ENCODE data around the gene FRA10AC1. TPM values are rescaled to one million over a fixed set of nuclear protein-coding genes. Genes with fewer than 3 reads are reported as not detected.
A peak's percentile ranks its signal among the peaks of the same experiment; 100 is the strongest.

FRA10AC1 gene
- total RNA-seq (2014; rRNA removed) = 6.9 and 7.7 TPM in 2 replicates
- 6.0 TPM for polyA plus RNA-seq (2012)

DNA sequence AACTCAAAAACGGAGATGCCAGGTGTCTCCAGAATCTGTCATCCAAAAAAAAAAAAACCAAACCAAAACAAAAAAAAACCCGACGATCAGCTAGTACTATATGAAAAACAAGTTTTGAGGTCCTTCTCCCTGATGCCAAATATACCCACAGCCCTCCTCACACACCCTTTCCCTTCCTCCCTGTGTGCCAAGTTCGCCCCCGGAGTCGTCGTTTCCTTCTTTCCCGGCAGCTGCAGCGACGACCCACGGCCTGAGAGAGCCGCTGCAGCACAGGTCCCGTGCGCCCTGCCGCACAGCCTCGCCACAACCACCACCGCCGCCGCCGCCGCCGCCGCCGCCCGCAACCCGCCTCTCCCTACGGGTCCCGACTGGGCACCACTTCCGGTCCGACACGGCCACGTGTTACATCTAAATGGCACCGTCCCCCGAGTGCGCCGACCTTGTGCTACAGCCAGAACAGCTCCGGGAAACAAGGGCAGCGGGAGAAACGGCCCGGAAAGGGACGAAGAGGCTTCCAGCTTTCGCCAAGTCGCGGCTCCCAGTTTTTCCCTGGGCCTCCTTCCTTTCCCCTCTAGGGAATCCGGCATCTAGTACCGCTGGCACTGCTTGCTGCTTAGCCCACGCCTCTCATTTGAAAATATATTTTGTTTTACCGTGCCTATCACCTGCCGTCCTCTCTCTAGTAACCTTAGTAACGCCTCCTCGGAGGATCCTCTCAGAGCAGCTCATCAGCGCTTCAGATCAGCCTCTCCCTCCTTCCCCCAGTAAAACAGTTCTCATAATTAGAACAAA is at the start of gene FRA10AC1:
TSS of gene FRA10AC1 (minus strand) at position 383 of the 792 bp plus-strand sequence. CDS start 2,486 bp downstream, outside the sequence.
- peak; percentile 89 for DNase-seq (ENCODE audit: low read depth)

DNA sequence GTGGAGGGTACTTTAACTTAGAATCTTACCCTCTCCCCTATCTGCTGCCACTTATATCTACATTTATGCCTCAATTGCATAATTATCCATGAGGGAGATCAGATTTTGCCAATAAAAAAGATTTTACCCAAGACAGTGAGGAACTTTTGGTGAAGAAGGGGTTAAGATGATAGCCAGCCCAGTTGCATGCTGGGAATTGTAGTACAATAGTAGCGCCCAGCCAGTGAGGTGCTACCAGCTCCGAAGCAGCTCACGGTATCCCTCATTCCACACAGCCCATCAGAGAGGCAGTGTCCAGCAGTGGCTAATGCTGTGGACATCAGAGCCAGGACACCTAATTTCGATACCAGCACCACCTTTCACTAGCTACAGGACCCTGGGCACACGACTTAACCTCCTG is 49.4 kb upstream of the FRA10AC1 start:
- peak; percentile 24 for DNase-seq (ENCODE audit: low read depth)

GRCh38 chr10:93751124-93751523 is 48.7 kb upstream of the FRA10AC1 start:
- no peak for DNase-seq (ENCODE audit: low read depth)

DNA sequence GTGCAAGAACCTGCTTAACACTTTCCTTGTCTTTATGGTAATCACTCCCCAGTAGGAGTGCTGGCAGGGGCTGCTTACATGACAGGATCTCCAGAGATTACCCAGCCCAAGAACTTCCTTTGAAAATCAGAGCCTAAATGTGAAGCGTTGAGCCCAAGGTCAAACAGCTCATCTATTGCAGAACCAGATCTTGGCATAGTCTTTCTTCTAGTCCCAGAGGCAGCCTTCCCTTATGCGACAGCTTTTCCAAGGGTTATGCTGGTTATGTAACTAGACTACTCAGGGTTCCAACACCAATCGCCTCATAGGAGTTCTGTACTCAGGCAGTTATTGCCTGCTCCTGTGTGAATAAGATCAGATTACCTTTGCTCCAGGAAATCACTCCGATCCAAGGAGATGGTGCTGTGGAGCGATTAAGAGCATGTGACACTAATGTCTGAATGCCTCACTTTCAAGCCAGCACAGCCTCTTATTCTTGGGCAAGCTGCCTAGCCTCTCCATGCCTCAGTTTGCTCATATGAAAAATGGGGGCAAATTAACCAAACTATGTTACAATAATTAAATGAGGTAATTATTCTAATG is 46.9 kb upstream of the FRA10AC1 start:
- DNase-seq (ENCODE audit: low read depth) = peak; percentile 5

- peak; percentile 95 for DNase-seq (ENCODE audit: low read depth)
These were observed 44.5 kb upstream of the FRA10AC1 start for GRCh38 chr10:93746844-93747284.

DNA sequence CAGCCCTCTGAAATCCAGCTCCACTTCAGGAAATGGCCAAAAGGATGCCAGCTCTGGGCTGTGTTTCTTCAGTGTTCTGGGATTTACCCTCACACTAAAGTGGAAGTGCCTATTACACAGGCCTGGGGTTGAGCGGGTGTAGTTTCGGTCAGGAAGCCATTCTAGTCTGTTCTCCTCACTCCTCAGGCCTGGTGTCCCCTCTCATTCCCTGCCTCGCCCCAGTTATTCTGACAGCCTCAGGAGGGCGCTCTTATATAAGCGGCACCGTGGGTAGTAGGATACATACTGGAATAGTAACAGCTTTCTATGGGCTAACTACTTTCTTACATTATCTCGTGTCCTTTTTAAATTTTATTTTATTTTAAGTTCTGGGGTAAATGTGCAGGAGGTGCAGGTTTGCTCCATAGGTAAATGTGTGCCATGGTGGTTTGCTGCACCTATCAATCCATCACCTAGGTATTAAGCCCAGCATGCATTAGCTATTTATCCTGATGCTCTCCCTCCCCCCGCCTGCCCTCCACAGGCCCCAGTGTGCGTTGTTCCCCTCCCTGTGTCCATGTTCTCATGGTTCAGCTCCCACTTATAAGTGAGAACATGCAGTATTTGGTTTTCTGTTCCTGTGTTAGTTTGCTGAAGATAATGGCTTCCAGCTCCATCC is 43.1 kb upstream of the FRA10AC1 start:
- peak; percentile 43 for DNase-seq (ENCODE audit: low read depth)

DNA sequence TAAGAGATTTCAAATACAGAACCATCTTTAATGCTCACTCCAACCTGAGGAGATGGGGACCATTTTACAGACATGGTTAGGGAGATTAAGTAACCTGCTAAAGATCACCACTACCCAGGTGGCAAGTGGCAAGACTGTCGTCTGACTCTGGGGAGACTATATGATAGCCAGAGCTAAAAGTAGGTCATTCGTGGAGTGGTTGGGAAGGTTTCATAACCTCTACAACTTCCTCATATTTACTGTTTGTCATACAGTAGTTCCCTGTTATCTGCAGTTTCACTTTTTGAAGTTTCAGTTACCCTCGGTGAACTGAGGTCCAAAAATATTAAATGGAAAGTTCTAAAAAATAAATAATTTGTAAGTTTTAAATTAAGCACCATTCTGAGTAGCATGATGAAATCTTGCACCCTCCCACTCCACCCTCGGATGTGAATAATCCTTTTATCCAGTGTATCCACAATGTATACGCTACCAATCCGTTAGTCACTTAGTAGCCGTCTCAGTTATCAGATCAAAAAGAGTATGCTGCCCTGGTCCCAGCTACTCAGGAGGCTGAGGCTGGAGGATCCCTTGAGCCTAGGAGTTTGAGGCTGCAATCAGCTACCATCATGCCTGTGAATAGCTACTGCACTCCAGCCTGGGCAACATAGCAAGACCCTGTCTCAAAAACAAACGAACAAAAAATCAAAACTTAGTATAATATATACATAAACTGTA is 40.4 kb upstream of the FRA10AC1 start:
- DNase-seq (ENCODE audit: low read depth) = no peak

- DNase-seq (ENCODE audit: low read depth) = no peak
These were observed 39.0 kb upstream of the FRA10AC1 start for GRCh38 chr10:93741367-93741766.

DNA sequence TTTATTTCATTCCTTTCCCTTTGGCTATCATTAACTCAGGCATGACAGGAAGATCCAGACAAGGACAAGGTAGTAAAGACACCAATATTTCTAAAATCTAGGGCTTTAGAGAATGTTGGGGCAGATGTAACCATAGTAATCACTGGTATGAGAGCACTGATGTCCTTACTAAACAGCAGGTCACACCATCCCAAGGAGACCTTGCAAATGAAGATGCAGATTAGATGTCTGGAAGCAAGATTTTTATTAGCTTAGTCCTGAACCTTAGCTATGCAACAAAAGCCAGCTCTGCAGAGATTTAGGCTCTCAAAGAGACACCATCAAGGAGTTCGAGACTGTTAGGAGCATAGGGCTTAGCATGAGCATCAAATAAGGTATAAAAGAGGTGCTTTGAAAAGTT is 23.6 kb upstream of the FRA10AC1 start:
- no peak for DNase-seq (ENCODE audit: low read depth)

DNA sequence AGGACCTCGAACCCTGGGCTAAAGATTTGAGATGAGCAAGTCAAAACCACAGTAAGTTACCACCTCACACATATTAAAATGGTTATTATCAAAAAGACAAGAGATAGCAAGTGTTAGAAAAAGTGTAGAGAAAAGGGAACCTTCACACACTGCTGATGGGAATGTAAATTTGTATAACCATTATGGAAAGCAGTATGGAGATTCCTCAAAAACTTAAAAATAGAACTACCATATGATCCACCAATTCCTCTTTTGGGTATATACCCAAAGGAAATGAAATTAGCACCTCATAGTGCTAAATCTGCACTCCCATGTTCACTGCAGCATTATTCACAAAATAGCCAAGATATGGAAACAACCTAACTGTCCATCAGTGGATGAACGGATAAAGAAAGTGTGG is 20.8 kb upstream of the FRA10AC1 start:
- no peak for DNase-seq (ENCODE audit: low read depth)

DNA sequence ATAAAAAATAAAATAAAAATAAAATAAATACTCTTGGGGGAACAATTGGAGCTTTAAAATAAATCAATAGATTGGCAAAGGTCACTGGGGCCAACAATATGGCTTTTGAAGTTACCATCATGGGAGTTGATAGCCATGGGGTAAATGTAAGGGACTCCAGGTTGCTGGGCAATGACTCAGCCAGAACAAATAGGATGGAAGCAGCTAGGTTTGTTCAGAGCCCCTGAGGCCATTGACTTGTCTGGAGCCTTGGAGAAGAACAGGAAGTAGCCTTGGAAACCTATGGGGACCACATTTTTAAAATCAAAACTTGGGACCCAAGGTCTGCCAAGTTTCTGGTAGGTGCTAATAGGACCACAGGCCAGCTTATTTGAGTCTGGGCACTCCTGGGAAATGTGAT is 20.2 kb upstream of the FRA10AC1 start:
- DNase-seq (ENCODE audit: low read depth) = no peak

GRCh38 chr10:93719901-93720300 is 17.5 kb upstream of the FRA10AC1 start:
- DNase-seq (ENCODE audit: low read depth) = no peak

DNA sequence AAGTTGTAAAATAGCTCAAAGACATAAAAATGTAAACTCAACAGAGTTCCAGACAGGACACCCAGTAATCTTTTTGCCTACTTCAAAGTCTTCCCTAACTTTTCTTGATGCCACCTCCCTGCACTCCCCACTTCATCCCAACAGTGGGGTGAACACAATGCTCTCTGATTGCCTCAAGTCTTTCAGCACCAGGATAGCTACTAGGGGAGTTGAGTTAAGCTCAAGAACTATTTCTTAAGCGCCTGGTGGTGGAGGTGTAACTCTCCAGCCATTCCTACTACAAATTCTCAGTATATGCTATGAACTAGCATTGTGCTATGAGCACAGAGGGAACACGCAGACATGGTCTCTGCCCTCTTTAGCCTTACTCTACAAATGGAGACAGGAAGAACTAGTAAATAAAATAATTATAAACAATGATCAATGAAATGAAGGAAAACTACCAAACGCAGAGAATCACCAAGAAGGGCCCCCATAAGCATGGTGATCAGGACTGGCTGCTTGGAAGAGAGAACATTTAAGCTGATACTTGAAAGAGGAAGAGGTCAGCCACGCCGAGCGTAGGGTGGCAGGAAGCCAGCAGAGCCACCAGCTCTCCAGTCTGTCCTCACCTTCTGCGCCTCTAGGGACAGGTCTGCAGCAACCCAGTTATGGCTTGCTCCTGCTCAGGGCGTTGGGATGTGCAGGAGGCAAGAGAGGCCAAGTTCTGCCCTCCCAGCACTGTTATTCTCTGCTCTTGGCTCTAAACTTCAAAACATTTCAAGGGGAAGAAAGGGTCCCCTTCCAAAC is 16.7 kb upstream of the FRA10AC1 start:
- DNase-seq (ENCODE audit: low read depth) = no peak

GRCh38 chr10:93716766-93717165 is 14.4 kb upstream of the FRA10AC1 start:
- no peak for DNase-seq (ENCODE audit: low read depth)

DNA sequence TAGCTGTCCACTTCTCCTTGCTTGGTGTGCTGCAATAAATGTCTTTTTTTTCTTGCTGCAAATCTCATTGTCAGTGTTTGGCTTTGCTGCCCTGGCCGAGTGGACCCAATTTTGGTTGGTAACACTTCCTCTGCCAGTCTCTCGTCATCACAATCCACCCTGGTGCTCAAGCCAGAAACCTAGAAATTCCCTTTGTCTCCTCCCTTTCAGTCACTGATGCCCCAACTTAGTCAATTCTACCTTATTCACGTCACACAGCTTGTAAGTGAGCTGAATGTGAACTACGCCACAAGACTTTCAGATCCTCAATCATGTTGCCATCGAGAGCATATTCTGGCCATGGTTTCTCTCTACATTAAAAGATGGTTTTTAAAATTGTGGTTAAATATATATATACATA is 13.0 kb upstream of the FRA10AC1 start:
- DNase-seq (ENCODE audit: low read depth) = no peak

DNA sequence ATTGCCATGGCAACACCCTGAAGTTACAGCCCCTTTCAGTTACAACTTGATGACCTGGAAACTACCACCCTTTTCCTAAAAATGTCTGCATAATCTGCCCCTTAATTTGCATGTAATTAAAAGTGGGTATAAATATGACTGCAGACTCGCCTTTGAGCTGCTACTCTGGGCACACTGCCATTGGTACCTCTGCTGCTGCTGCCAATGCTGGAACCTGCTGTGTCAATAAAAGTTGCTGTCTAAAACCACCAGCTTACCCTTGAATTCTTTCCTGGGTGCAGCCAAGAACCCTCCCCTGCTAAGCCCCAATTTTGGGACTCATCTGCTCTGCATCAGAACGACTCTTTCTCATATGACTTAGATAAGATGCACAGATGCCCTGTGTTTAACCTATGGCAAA is 10.2 kb upstream of the FRA10AC1 start:
- DNase-seq (ENCODE audit: low read depth) = no peak

GRCh38 chr10:93711891-93712290 is 9.5 kb upstream of the FRA10AC1 start:
- DNase-seq (ENCODE audit: low read depth) = peak; percentile 41

GRCh38 chr10:93710333-93710909 is 8.0 kb upstream of the FRA10AC1 start:
- no peak for DNase-seq (ENCODE audit: low read depth)

DNA sequence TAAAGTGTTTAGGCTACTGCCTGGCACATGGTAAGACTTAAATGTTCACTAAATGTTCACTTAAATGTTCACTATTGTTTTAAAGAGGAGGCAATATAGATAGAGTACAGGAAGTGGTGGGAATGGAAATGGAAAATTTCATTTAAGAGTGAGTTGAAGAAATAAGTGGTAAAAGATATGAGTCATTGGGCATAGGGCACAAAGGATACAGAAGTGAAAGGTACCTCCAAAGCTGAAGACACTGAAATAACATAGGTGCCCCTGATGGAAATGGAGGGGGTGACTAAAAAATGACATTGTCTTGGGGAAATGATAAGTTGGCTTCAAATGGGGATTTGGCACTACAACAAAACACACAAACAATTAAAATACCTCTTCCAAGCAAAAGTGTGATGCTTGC is 5.2 kb upstream of the FRA10AC1 start:
- DNase-seq (ENCODE audit: low read depth) = no peak

- no peak for DNase-seq (ENCODE audit: low read depth)
These were observed 2.1 kb upstream of the FRA10AC1 start for GRCh38 chr10:93704451-93704850.

GRCh38 chr10:93703841-93704240 is 1.4 kb upstream of the FRA10AC1 start:
- no peak for DNase-seq (ENCODE audit: low read depth)
